Measurements from ENCODE around the gene MBD6.

DNA sequence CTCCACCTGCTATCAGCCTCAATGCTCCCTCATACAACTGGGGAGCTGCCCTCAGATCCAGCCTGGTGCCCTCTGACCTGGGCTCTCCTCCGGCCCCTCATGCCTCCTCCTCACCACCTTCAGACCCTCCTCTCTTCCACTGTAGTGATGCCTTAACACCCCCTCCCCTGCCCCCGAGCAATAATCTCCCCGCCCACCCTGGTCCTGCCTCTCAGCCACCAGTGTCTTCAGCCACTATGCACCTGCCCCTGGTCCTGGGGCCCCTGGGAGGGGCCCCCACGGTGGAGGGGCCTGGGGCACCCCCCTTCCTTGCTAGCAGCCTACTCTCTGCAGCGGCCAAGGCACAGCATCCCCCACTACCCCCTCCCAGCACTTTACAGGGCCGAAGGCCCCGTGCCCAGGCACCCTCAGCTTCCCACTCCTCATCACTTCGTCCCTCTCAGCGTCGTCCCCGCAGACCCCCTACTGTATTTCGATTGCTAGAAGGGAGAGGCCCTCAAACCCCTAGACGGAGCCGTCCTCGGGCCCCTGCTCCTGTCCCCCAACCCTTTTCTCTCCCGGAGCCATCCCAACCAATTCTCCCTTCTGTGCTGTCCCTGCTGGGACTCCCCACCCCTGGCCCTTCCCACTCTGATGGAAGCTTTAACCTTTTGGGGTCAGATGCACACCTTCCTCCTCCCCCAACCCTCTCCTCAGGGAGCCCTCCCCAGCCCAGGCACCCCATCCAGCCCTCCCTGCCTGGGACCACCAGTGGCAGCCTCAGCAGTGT lies 3.2 kb downstream of the MBD6 start:
- no peak for TF ChIP-seq CTCF (IDR thresholded peaks at IDR 0.05)
- TF ChIP-seq POLR2A (IDR thresholded peaks at IDR 0.05): no peak
- no peak for TF ChIP-seq EP300 (IDR thresholded peaks at IDR 0.05)
